HG03159 (cell line): ENCODE data around the gene OSTF1.

Source experiments
- ATAC-seq: cut with Tn5 transposase; IDR thresholded peaks from one replicate; pipeline ENCODE4 v1.9.1; 2021; ENCODE audit warnings: mild to moderate bottlenecking, moderate library complexity; ENCODE audit not compliant: unreplicated experiment

Gene OSTF1

GRCh38 chr9:75161116-75161857, 73.0 kb downstream of the OSTF1 start:
- no peak for ATAC-seq

GRCh38 chr9:75163764-75164163, 75.5 kb downstream of the OSTF1 start:
- ATAC-seq, result no peak

DNA sequence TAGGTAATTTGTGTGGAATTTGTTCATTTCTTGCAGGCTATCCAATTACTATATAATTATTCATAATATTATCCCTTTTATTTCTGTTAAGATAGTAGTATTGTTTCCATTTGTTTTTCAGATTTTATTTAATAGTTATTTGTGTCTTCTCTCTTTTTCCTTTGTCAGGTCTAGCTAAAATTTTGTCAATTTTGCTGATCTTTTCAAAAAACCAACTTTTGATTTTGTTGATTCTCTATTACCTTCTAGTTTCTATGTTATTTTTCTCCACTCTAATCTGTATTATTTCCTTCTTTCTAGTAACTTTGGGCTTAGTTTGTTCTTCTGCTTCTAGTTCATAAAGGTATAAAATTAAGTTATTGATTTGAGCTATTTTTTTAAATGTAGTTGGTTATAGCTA, 76.3 kb downstream of the OSTF1 start:
- no peak for ATAC-seq

DNA sequence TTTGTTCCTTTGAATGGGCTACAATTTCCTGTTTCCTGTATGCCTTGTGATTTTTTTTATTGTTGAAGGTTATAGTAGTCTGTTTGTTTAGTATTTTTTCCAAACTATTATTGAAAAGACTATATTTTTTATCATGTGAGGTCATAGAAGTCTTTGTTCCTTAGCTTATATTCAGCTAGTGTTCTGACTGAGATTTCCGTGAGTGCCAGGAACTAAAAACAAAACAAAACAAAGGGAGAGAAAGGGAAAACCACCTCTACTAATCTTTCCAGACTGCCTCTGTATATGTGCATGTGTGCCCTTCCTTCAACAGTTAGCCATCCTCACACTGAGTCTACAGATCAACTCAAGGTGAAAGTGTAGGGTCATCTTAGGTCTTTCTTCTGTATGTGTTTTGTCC, 79.0 kb downstream of the OSTF1 start:
- no peak for ATAC-seq

DNA sequence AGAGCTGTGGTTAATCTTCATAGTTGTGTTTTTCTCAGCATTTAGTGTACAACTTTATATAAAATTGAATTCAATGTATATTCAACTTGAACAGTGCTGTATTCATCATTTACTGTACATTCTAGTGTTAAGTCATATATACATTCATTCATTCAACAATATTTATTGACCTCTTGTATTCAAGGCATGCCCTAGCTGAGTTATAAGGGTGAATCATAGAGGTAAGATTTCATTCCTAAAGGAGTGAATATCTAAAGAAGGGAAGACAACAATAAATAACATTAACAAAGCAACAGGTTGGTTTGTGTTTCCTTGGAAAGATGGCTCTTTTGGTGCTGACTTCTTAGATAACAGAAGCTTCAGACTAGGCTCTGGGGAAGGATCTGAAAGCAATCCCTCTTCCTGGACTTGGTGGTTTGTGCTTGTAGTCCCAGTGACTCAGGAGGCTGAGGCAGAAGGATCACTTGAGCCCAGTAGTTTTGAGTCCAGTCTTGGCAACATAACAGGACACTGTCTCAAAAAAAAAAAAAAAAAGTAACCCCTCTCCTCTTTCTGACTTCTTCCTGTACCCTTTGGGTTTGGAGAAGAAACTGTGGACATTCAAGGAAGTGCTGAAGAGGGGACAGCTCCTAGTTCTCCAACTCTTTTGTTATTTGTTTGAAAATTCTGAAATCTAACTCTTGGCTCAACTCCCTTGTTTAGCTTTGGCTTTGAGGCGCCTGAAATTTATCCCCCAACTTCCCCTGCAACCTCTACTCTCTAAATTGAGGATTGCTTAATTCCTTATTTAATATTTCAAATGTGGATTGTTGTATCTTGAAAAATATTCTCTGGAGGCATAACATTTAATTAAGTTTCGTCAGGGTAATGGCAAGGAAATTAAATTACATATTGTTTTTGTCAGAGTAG, 80.2 kb downstream of the OSTF1 start:
- no peak for ATAC-seq

DNA sequence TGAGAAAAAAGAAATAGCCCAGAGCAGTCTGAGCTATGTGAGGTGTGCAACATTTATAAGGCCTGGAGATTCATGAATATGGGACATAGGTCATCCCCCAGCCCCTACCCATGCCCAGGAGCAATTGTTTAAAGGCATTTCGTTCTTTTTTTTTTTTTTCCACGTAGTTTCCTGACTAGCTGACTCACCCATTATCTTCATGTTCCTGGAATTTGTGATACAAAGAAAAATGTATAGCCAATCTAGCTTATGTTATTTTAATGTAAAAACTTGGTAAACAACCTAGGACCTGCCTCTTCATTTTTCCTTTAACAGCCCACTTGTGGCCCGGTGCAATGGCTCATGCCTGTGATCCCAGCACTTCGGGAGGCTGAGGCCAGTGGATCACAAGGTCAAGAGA, 81.3 kb downstream of the OSTF1 start:
- ATAC-seq, result no peak

- ATAC-seq, result no peak
Measured at GRCh38 chr9:75170898-75171360, 82.6 kb downstream of the OSTF1 start.

GRCh38 chr9:75175395-75175794, 87.1 kb downstream of the OSTF1 start:
- ATAC-seq, result no peak

- ATAC-seq, result no peak
Measured at GRCh38 chr9:75176037-75176436, 87.7 kb downstream of the OSTF1 start.

- no peak for ATAC-seq
Measured at GRCh38 chr9:75181750-75182149, 93.4 kb downstream of the OSTF1 start.

DNA sequence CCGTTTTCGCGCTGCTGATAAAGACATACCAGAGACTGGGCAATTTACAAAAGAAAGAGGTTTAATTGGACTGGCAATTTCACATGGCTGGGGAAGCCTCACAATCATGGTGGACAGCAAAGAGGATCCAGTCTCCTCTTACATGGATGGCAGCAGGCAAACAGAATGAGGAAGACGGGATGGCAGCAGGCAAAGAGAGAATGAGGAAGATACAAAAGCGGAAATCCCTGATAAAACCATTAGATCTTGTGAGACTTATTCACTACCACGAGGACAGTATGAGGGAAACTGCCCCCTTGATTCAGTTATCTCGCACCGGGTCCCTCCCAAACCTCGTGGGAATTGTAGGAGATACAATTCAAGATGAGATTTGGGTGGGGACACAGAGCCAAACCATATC, 95.0 kb downstream of the OSTF1 start:
- no peak for ATAC-seq

GRCh38 chr9:75184471-75184870, 96.2 kb downstream of the OSTF1 start:
- ATAC-seq, result no peak

DNA sequence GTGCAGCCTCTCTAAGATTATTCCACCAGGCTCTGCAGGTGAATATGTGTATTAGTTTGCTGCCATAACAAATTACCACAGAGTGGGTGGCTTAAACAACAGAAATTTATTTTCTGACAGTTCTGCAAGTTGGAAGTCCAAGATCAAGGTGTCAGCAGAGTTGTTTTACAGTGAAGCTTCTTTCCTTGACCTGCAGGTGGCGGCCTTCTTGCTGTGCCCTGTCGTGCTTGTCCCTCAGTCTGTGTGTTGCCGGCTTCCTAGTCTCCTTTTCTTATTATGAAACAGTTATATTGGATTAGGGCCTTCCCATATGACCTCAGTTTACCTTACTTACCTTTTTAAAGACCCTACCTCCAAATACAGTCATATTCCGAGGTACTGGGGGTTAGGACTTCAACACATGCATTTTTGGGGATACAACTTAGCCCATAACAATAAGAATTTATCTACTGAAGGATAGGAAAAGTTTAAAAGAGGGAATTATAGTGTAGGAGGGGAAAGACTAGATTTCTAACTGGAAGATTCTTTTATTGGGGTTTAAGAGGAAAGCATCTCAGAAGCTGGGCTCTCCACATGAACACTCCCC, 97.4 kb downstream of the OSTF1 start:
- peak; percentile 81 for ATAC-seq

DNA sequence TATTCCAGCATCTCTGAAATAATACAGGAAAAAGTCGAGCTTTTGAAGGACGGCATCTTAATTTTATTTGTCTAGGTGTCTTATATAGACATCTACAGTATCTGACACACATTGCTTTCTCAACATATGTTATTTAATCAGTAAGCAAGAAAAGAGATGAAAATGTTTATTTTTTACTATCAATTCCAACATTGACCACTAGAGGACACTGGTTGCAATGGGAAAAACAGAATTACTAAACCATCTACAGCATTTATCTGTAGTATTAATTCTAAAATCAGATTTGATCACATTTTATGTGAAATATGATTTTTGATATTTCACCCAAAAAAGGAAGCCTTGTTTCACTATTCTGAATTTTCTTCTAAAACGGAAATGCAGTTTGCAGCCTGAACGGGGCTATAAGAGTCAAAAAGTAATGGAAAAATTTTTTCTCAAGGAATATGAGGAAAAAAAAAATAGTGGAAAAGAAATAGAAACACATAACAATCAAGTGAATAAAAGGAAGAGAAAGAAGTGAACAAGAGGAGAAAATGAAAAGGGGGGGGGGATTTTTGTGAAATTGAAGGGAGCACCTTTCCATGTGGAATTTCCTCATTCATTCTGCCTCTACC, 98.6 kb downstream of the OSTF1 start:
- peak; percentile 51 for ATAC-seq

GRCh38 chr9:75188756-75189155, 100.4 kb downstream of the OSTF1 start:
- no peak for ATAC-seq

GRCh38 chr9:75190762-75191161, 102.4 kb downstream of the OSTF1 start:
- no peak for ATAC-seq
